Smooth muscle cell of the umbilical artery (primary cell): Measurements from ENCODE around the gene CD300LG. TPM values are rescaled to one million over a fixed set of nuclear protein-coding genes. Genes with fewer than 3 reads are reported as not detected.

Experiments used
- total RNA-seq: library from RNA; depleted of rRNA; stranded (reverse); fragments of >200 nt; gene quantifications from 2 replicates; pipeline ENCODE4 v1.2.3, GENCODE V29; 2014

CD300LG gene
- total RNA-seq: not detected in 2 replicates

GRCh38 chr17:43846963-43847371 is at the start of gene CD300LG:
TSS of gene CD300LG (plus strand) at chr17:43847176. CDS start at chr17:43847217, 41 bp downstream.

GRCh38 chr17:43832976-43833829 is 13.8 kb upstream of the CD300LG start, which contains the start of gene MPP3:
TSS of gene MPP3 (minus strand) at chr17:43833146. CDS start at chr17:43831906, 1,240 bp downstream.

GRCh38 chr17:43907425-43907981 is 60.5 kb downstream of the CD300LG start, which contains the start of gene MPP2:
TSS of gene MPP2 (minus strand) at chr17:43907536. CDS start at chr17:43904460, 3,076 bp downstream.

Other genes starting within 250 kb of the CD300LG start
- not detected in 2 replicates for gene MEOX1, start 185.3 kb upstream of the CD300LG start, total RNA-seq
- not detected in 2 replicates for gene SOST, start 88.4 kb upstream of the CD300LG start, total RNA-seq
- 62.1 and 78.0 TPM in 2 replicates for gene DUSP3, start 68.2 kb upstream of the CD300LG start, total RNA-seq
- under 0.01 TPM in 1 of 2 replicates, not detected in the other for gene CFAP97D1, start 66.7 kb upstream of the CD300LG start, total RNA-seq
- 16.3 and 17.7 TPM in 2 replicates for gene MPP3, start 14.0 kb upstream of the CD300LG start, total RNA-seq
- gene MPP2, start 60.4 kb downstream of the CD300LG start, total RNA-seq: 7.9 and 8.3 TPM in 2 replicates
- not detected in 2 replicates for gene PPY, start 95.3 kb downstream of the CD300LG start, total RNA-seq
- gene PYY, start 106.8 kb downstream of the CD300LG start, total RNA-seq: 0.09 TPM in 1 of 2 replicates, not detected in the other
- 1.5 and 6.1 TPM in 2 replicates for gene NAGS, start 157.4 kb downstream of the CD300LG start, total RNA-seq
- gene TMEM101, start 167.8 kb downstream of the CD300LG start, total RNA-seq: 43.0 and 80.5 TPM in 2 replicates
- 26.1 and 44.3 TPM in 2 replicates for gene LSM12, start 219.5 kb downstream of the CD300LG start, total RNA-seq
- gene G6PC3, start 223.6 kb downstream of the CD300LG start, total RNA-seq: 22.0 and 27.1 TPM in 2 replicates